OCI-LY1 (cell line): Measurements from ENCODE around the gene MAGI1.

Experiments used
- H2AFZ ChIP-seq: fragments of 200-600 bp; sonication (generic), shearing (Covaris generic); 2 replicates; pipeline ENCODE4 v1.6.0; 2014; ENCODE audit warnings: antibody characterized with exemption, mild to moderate bottlenecking, low read length
- H3F3A ChIP-seq: fragments of 200-600 bp; sonication (generic), shearing (Covaris generic); 2 replicates; pipeline ENCODE4 v1.6.0; 2014; ENCODE audit warnings: mild to moderate bottlenecking, antibody characterized with exemption, low read length, moderate library complexity; ENCODE audit not compliant: insufficient read depth
- H3K27ac ChIP-seq: fragments of 200-600 bp; sonication (generic); 2 replicates; pipeline ENCODE4 v1.5.1; 2014; ENCODE audit warnings: low read length, mixed run types, mild to moderate bottlenecking, low read depth; ENCODE audit not compliant: poor library complexity, severe bottlenecking
- H3K27me3 ChIP-seq: fragments of 200-600 bp; sonication (generic); 2 replicates; pipeline ENCODE4 v1.6.0; 2014; ENCODE audit warnings: antibody characterized with exemption, mild to moderate bottlenecking, low read length, moderate library complexity; ENCODE audit not compliant: insufficient read depth
- H3K36me3 ChIP-seq: fragments of 200-600 bp; sonication (generic); 2 replicates; pipeline ENCODE4 v1.6.1; 2014; ENCODE audit warnings: mild to moderate bottlenecking, antibody characterized with exemption, low read length, moderate library complexity, mixed read lengths; ENCODE audit not compliant: insufficient read depth
- H3K4me1 ChIP-seq: fragments of 200-600 bp; sonication (generic); 2 replicates; pipeline ENCODE4 v1.5.1; 2014; ENCODE audit warnings: mild to moderate bottlenecking, low read length, moderate library complexity; ENCODE audit not compliant: insufficient read depth, severe bottlenecking
- H3K4me2 ChIP-seq: fragments of 200-600 bp; sonication (generic), shearing (Covaris generic); 2 replicates; pipeline ENCODE4 v1.6.1; 2014; ENCODE audit warnings: low read length
- H3K4me3 ChIP-seq: fragments of 200-600 bp; sonication (generic); 2 replicates; pipeline ENCODE4 v1.5.1; 2014; ENCODE audit warnings: low read length, low read depth, mild to moderate bottlenecking, mixed read lengths; ENCODE audit not compliant: poor library complexity, severe bottlenecking
- H3K79me2 ChIP-seq: fragments of 200-600 bp; shearing (Covaris generic); 2 replicates; pipeline ENCODE4 v1.6.1; 2016; ENCODE audit warnings: mixed run types, low read length, mixed read lengths; ENCODE audit not compliant: insufficient read depth
- H3K9ac ChIP-seq: fragments of 200-600 bp; sonication (generic), shearing (Covaris generic); 2 replicates; pipeline ENCODE4 v1.6.1; 2014; ENCODE audit warnings: mild to moderate bottlenecking, low read length, mixed read lengths
- H3K9me2 ChIP-seq: fragments of 200-600 bp; sonication (generic), shearing (Covaris generic); 2 replicates; pipeline ENCODE4 v1.6.1; 2014; ENCODE audit warnings: low read depth, mild to moderate bottlenecking, low read length, mixed read lengths
- H3K9me3 ChIP-seq: fragments of 200-600 bp; shearing (Covaris generic); 2 replicates; pipeline ENCODE4 v1.6.1; 2014; ENCODE audit warnings: low read length, mixed read lengths
- H4K20me1 ChIP-seq: fragments of 200-600 bp; sonication (generic), shearing (Covaris generic); 2 replicates; pipeline ENCODE4 v1.6.0; 2016; ENCODE audit warnings: mild to moderate bottlenecking, low read length; ENCODE audit not compliant: insufficient read depth
- EZH2 ChIP-seq: fragments of 200-600 bp; sonication (generic), shearing (Covaris generic); IDR thresholded peaks from 2 replicates; pipeline ENCODE4 v1.8.0; 2017; ENCODE audit warnings: borderline replicate concordance, mixed run types, mild to moderate bottlenecking, antibody characterized with exemption, low read length, moderate library complexity, mixed read lengths
- TF ChIP-seq, protein P1 (sequence below): fragments of 200-600 bp; sonication (generic), shearing (Covaris generic); IDR thresholded peaks from 2 replicates; pipeline ENCODE4 v1.5.1; 2017; ENCODE audit warnings: mild to moderate bottlenecking, antibody characterized with exemption, low read length, moderate library complexity, mixed read lengths

The MAGI1 gene

DNA sequence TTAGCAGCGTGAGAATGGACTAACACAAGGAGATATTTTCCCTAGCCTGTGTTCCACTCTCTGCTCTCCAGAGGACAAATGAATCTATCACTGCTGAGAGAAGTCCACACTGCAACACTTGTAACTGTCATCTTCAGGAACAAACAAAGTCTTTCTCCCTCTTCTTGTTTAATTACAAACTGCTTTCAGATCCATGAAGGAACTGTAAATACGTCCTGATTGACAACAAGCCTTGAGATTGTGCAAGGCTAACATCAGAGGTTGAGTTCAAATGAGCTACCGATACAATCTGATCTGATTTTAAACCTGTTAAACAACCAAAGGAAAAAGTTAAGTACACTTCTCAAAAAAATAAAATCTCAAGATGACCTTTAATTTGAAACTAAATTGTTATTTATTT lies 712.1 kb downstream of the MAGI1 start:
- Histone ChIP-seq H3K27ac (no peak overlapping the region), H3K9me3 (no peaks in the 10 kb centered on the region), H3K9ac (no peak overlapping the region), H4K20me1 (no peaks in the 10 kb centered on the region), H3K4me1 (no peaks in the 10 kb centered on the region), H3K4me3 (no peak overlapping the region), H3K9me2 (no peaks in the 10 kb centered on the region), H3K27me3 (no peaks in the 10 kb centered on the region), H2AFZ (no peak overlapping the region), H3K79me2 (no peaks in the 10 kb centered on the region), H3K36me3 (no peaks in the 10 kb centered on the region), H3K4me2 (no peak overlapping the region), H3F3A (no peaks in the 10 kb centered on the region)
- TF ChIP-seq EZH2 = no peak

DNA sequence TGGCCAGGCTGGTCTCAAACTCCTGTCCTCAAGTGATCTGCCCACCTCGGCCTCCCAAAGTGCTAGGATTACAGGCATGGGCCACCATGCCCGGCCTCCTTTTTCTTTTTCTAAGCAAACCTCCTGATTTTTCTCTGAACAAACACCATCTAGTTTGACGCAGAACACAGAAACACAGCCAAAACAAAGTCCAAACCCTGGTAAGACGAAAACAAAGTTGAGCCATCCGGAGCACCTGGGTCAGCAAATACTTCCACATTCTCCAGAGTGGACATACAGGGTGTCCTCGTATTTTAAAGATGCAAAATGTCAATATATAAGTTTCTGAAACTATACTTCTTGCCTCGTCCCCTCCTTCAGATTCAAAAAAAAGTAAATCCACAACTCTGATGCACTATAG lies 715.8 kb downstream of the MAGI1 start:
- H3K4me2 ChIP-seq = no peak overlapping the region
- no peaks in the 10 kb centered on the region for H3K9me3 ChIP-seq
- no peaks in the 10 kb centered on the region for H3K9me2 ChIP-seq
- H3K36me3 ChIP-seq = no peaks in the 10 kb centered on the region
- no peaks in the 10 kb centered on the region for H3K4me1 ChIP-seq
- H3K4me3 ChIP-seq = no peak overlapping the region
- H3F3A ChIP-seq = no peaks in the 10 kb centered on the region
- no peaks in the 10 kb centered on the region for H3K79me2 ChIP-seq
- no peak overlapping the region for H3K9ac ChIP-seq
- no peak overlapping the region for H3K27ac ChIP-seq
- no peak overlapping the region for H2AFZ ChIP-seq
- TF ChIP-seq EZH2 = no peak
- TF ChIP-seq, protein P1, sequence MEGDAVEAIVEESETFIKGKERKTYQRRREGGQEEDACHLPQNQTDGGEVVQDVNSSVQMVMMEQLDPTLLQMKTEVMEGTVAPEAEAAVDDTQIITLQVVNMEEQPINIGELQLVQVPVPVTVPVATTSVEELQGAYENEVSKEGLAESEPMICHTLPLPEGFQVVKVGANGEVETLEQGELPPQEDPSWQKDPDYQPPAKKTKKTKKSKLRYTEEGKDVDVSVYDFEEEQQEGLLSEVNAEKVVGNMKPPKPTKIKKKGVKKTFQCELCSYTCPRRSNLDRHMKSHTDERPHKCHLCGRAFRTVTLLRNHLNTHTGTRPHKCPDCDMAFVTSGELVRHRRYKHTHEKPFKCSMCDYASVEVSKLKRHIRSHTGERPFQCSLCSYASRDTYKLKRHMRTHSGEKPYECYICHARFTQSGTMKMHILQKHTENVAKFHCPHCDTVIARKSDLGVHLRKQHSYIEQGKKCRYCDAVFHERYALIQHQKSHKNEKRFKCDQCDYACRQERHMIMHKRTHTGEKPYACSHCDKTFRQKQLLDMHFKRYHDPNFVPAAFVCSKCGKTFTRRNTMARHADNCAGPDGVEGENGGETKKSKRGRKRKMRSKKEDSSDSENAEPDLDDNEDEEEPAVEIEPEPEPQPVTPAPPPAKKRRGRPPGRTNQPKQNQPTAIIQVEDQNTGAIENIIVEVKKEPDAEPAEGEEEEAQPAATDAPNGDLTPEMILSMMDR = no peak
- no peaks in the 10 kb centered on the region for H3K27me3 ChIP-seq
- no peaks in the 10 kb centered on the region for H4K20me1 ChIP-seq

DNA sequence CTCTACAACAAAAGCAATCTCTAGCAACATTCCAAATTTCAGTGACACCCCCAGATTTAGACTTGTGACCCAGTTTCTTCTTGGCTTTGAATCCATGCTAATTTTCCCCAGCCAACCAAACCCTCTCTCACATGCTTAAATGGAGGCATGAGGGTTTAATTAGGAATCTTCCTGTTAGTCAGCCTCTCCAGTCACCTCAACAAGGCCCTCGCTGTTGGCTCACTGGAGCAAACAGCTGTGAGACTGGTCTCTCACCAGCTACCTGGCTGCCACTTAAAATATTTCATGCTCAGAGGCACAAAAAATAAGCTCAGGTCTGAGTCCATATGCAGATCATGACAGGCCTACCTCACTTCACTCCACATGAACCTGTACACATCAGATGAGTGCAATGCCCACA lies 720.5 kb downstream of the MAGI1 start:
- no peaks in the 10 kb centered on the region for H3F3A ChIP-seq
- no peaks in the 10 kb centered on the region for H4K20me1 ChIP-seq
- no peaks in the 10 kb centered on the region for H3K9me2 ChIP-seq
- no peak overlapping the region for H3K4me3 ChIP-seq
- no peaks in the 10 kb centered on the region for H3K36me3 ChIP-seq
- no peaks in the 10 kb centered on the region for H3K79me2 ChIP-seq
- H3K9me3 ChIP-seq = no peaks in the 10 kb centered on the region
- no peaks in the 10 kb centered on the region for H3K4me1 ChIP-seq
- H2AFZ ChIP-seq = no peak overlapping the region
- H3K27me3 ChIP-seq = no peaks in the 10 kb centered on the region
- TF ChIP-seq, protein P1 = no peak
- no peak for TF ChIP-seq EZH2
- no peak overlapping the region for H3K27ac ChIP-seq
- no peak overlapping the region for H3K4me2 ChIP-seq
- no peak overlapping the region for H3K9ac ChIP-seq

DNA sequence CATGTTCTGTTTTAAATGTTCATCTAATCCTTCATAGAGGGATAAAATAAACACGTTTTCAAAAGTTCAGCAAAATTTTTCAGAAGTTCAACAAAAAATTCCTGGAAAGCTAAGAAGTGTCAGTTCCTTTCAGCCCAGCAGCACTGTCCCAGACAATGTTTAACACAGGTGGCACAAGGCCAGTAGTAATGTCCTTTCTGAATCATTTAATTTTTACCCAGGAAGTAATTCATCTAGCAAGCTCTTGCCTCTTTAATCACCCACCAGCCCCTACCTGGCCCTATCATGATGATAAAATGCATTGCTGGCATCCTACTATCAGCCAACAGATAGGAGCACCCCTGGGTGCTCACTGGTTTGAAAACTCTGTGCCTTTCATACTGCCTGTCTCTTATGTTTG lies 723.8 kb downstream of the MAGI1 start:
- no peaks in the 10 kb centered on the region for H4K20me1 ChIP-seq

More for the DNA sequence above, 723.8 kb downstream of the MAGI1 start:
- Histone ChIP-seq H3K27ac (no peak overlapping the region), H3K79me2 (no peaks in the 10 kb centered on the region), H3K9me3 (no peaks in the 10 kb centered on the region), H3K9ac (no peak overlapping the region), H3K4me2 (no peak overlapping the region), H3K36me3 (no peaks in the 10 kb centered on the region), H3F3A (no peaks in the 10 kb centered on the region), H3K4me3 (no peak overlapping the region), H2AFZ (no peak overlapping the region), H3K27me3 (no peaks in the 10 kb centered on the region), H3K4me1 (no peaks in the 10 kb centered on the region), H3K9me2 (no peaks in the 10 kb centered on the region)
- no peak for TF ChIP-seq EZH2
- TF ChIP-seq, protein P1 = no peak
